Fibroblast of peridontal ligament (primary cell): ENCODE data around the gene GRAP2.
"Not testable (repeated sequence)": the region's sequence is repeated elsewhere in the genome, so short reads cannot be mapped to it uniquely, and the experiment has no call there.

ENCODE experiments used
- DNase-seq: peaks from one replicate; pipeline ENCODE4 v3.0.0-alpha.2; 2010; ENCODE audit errors: extremely low read depth

The GRAP2 gene

DNA sequence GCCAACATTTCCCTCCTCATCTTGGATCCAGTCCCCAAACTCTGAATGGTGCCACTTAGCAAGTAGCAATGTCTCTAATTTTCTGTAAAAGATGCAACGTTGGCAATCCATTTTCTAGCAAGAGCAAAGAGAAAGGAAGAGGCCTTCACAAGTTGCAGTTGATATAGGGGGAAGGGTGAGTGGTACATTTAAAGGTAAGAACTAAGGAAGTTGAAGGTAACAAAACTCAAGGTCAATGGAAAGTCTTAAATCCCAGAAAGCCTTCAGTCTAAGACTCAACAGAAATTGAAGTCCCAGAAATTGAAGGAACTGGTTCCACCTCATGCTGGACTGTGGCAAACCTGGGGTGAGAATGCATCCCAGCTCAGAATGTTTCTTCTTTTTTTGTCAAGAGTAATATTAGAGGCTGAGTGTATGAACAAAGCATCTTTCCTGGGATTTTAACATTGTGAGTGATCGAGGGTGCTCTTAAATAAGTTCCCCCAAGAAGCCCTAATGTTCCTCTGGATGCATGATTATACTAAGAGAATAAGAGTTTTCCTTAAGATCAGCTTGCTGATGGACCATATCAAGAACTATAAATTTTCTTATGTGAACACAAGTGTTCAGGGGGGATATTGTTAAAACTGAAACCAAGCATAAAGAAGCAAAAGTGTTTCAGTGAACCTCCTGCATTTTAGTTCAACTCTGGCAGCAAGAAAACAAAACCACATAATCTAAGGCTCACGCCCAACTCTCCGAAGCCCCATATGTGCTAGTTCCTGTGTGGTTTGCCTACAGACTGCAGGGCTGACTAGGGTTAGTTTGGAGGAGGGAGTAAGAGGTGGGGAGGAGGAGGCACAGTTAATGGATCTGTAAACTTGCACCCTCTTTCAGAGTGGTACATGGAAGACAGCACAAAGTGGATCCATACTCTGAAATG, at the start of gene GRAP2:
Gene GRAP2 (plus strand): TSS at position 779 of the 922 bp plus-strand sequence. CDS start 46,023 bp downstream, outside the sequence.
- no peak for DNase-seq

DNA sequence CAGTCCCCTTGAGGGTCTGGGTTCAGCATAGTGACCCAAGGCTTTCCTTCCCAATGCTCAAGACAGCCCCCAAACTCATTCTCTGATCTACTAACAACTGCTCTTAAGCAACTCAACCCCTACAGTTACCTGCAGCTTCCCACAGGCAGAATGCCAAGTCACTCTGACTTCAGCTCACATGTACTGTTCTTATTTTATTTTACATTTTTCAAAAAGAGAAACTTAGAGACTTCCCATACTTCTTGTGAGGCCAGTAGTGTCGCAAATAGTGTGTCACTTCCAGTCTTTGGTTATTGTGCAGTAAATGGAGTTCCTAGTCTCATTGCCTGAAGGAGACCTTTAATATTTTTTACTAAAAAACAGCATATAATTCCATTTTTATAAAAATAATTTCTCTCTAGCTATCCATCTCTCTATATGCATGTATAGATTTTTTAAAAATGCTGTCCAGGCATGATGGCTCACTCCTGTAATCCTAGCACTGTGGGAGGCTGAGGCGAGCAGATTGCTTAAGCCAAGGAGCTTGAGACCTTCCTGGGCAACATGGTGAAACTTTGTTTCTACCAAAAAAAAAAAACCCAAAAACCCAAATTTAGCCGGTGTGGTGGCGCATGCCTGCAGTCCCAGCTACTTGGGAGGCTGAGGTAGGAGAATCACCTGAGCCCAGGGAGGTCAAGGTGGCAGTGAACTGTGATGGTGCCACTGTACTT, 49.1 kb upstream of the GRAP2 start:
- no peak for DNase-seq

DNA sequence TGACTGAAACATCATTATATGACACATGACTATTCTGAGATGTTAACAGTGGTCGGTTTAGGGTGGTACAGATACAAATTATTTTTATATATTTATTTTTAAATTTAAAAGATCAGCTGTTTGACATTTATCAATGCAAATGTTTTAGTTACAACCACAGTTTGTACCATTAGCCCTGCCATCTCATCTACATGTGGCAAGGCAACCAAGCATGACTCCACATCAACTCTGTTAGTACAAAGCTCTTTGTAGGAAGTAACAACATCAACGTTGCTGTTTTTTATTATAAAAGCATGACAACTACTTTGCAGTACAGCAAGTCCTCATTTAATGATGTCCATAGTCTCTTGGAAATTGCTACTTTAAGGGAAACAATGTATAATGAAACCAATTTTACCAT, 48.1 kb upstream of the GRAP2 start:
- no peak for DNase-seq

DNA sequence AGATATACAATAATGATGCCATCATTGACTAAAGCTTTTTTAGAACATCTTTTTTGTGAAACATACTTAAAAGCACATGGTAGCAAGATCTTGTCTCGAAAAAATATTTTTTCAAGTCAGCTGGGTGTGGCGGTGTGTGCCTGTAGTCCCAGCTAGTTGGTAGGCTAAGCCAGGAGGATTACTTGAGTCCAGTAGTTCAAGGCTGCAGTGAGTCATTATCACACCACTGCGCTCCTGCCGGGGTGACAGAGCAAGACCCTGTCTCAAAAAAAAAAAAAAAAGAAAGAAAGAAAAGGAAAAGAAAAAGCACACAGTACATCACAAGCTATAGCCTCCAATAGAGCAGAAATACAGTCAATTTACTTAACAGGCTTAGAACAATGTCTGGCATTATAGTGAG, 44.3 kb upstream of the GRAP2 start:
- no peak for DNase-seq

DNA sequence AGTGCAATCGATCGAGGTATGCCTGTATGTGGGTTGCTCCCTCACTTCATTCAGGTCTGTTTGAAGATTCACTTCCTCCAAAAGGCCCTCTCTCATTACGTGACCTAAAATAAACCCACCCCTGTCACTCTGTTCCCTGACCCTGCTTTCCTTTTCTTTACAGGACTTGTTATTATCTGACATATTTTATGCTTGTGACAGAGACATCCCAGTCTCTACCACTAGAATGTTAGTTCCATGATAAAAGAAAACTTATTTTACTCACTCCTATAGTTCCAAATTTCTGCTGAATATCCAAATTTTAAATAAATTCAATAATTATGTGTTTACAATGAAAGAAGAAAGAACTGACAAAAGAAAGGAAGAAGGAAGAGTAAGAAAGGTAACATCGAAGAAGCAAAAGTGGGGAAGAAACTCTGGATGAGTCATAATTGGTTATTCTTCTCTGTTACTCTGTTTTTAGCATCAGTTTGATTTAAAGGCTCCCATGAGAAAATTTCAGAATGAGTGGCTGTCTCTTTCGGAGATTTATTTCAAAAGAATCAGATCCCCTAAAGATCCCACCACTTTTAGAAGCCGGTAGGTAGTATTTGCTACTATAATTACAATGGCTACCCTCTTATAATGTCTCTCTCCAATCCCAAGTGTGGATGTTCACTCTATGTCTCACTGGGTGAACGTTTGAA, 40.8 kb upstream of the GRAP2 start:
- no peak for DNase-seq

DNA sequence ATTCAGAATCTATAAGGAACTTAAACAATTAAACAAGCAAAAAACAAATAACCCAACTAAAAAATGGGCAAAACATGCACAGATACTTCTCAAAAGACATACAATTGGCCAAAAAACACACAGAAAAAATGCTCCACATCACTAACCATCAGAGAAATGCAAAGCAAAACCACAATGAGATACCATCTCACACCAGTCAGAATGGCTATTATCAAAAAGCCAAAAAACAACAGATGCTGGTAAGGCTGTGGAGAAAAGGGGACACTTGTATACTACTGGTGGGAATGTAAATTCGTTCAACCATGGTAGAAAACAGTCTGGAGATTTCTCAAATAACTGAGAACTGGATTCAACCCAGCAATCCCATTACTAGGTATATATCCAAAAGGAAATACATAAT, 32.1 kb upstream of the GRAP2 start:
- DNase-seq = no peak

DNA sequence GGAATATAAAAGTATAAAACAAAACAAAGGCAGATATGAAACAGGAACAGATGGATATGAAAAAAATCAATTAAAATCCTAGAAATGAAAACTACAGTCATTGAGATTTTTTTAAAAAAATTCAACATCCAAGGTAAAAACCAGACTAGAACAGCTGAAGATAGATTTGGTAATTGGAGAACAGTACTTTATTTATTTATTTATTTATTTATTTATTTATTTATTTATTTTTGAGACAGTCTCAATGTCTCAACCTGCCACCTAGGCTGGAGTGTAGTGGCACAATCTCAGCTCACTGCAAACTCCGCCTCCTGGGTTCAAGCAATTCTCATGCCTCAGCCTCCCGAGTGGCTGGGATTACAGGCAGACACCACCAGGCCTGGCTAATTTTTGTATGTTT, 31.1 kb upstream of the GRAP2 start:
- DNase-seq = not testable (repeated sequence)

DNA sequence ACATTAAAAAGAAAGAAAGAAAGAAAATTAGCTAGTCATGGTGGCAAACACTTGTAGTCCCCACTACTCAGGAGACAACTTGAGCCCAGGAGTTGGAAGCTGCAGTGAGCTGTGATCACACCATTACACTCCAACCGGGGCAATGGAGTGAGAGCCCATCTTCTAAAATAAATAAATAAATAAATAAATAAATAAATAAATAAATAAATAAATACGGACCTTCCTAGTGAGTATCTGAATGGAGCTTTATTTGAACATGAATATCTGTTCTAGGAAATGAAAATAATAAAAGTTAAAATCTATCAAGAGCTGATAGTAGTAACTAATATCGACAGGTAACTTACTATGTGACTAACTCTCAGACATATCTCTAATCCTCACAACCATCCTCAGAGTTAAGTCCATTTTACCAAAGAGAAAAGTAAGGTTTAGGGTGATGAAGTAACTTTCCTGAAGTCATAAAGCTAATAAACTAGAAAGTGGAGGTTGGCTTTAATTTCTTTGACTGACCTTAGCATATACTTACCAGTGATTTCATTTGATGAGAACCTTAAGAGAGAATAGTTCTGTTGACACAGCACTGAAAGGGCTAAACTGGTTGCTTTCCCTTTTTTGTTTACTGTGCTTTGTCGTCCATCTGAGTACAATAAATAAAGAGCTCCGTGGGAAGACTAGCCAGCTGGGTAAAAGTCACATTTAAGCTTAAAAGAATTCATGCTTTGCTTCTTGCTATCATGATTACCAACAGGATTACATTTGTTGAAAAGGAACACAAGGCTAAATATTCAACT, 29.7 kb upstream of the GRAP2 start:
- DNase-seq = no peak

DNA sequence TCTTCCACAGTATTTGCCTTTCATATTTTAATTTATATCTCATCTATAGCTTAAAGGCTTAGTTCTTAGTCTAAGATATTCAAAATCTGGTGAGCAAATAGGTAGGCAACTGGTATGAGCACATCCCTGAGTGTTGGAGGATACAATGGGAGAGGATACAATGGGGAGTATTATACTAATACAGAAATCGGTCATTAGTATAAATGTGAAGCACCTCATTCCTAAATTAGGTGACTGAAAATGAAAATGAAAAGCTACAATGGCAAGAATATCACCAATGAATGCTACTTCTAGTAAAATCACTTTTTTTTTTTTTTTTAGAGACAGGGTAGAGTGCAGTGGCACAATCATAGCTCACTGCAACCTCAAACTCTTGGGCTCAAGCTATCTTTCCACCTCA, 28.3 kb upstream of the GRAP2 start:
- no peak for DNase-seq

DNA sequence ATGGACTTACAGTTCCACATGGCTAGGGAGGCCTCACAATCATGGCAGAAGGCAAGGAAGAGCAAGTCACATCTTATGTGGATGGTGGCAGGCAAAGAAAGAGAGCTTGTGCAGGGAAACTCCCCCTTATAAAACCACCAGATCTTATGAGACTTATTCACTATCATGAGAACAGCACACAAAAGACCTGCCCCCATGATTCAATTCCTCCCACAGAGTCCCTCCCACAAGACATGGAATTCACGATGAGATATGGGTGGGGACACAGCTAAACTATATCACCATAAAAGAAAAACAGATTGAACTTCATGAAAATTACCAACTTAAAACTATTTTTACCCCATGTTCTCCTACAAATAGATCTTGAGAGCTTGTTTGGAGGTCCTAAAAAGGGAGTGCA, 26.9 kb upstream of the GRAP2 start:
- no peak for DNase-seq

DNA sequence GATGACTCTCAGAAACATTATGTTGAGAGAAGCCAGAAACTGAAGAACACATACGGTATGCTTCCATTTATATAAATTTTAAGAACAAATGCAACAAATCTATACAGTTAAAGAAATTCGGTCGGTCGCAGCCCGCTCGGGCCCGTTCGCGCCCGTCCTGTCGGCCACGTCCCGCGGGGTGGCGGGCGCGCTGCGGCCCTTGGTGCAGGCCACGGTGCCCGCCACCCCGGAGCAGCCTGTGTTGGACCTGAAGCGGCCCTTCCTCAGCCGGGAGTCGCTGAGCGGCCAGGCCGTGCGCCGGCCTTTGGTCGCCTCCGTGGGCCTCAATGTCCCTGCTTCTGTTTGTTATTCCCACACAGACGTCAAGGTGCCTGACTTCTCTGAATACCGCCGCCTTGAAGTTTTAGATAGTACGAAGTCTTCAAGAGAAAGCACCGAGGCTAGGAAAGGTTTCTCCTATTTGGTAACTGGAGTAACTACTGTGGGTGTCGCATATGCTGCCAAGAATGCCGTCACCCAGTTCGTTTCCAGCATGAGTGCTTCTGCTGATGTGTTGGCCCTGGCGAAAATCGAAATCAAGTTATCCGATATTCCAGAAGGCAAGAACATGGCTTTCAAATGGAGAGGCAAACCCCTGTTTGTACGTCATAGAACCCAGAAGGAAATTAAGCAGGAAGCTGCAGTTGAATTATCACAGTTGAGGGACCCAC, 25.6 kb upstream of the GRAP2 start:
- DNase-seq = not testable (repeated sequence)

DNA sequence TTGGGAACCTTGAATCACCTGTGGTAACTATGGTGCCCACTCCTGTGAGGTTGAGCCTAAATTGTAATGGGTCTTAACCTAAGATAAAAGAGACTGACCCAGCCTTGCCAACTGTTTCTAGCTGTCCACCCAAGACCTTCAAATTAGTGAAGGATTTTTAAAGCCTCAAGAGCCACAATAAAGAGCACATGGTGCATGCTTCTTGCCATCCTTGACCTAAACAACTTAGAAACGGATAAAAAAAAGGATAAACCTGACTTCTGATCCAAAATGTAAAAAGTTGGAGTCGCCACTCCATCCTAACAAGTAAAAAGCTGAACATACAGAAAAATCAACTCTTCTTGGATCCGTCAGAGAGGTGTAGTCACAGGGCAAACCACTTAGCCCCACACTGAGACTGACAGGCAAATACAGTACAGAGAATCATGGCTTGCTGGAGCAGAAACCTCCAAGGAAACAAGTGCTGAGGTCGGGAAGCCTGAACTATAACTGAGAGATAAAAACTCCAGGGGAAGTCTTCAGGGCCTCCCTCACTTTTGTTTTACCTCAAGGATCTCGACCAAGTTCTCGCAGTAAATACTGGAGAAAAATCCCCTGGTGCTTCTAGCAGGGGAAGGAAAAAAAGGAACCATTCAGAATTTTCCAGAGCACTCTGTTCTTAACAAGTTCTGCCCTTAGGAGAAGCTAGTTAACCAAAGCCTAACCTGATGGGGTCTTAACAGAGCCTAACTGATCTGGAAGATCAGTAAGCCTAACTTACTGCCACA, 23.6 kb upstream of the GRAP2 start:
- DNase-seq = no peak

DNA sequence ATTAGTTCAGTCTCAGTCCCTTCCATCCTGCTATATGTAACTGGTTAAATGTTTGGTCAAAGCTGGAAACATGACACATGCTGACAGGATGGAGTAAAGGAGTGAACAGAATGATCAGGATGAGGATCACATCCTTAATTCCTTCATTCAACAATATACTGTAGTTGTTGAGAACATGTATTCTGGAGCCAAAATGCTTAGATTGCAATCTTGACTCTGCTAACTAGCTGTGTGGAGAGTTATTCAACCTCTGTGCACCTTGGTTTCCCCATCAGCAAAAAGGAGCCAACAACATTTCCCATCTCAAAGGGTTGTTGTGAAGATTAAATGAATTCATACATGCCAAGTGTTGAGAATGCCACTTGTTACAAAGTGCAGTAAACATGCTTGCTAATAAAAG, 20.2 kb upstream of the GRAP2 start:
- no peak for DNase-seq

DNA sequence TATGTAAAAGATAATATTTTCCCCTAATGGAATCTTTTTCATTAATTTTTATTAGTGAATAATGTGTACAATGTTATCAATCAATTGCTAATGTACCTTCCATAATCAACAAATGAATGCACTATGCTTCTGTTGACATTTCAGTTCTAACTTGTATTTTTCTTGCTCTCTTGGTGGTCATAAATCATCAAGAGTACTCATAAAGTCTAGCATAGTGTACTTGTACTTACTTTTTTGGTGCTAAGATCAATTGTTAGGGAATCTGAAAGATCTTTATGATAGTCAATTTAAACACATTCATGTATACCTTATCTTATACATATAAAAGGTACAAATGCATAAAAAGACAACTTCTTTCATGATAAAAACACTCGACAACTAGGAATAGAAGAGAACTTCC, 17.8 kb upstream of the GRAP2 start:
- no peak for DNase-seq

DNA sequence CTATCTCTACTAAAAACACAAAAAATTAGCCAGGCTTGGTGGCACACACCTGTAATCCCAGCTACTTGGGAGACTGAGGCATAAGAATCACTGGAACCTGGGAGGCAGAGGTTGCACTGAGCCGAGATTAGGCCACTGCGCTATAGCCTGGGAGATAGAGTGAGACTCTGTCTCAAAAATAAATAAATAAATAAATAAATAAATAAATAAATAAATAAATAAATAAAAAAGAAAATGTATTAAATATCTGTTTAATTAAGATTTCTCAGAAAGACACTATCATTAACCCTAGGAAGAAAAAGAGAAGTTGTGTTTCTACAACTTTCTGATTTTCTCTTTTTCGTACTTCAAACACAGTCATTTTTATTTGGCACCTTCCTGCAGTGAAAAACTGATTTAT, 11.0 kb upstream of the GRAP2 start:
- DNase-seq = not testable (repeated sequence)

DNA sequence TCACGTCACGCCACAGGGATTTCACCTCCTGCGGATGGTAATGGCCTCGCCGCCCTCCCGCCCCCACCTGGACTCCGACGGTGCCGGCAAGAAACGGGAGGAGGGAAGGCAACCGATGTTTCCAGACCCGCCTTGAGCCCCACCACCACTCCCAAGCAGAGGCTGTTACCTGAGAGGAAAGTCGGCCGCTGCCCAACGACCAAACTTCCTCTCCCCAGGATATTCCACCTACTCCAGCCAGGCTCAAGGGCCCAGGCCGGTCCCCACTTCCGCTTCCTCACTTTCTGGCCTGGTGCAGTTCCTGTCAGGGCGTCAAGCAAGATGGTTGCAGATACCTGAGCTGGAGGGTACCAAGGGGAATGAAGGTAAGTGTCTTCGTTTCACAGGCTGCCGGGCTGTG, 7.4 kb upstream of the GRAP2 start, which contains the start of gene ENTHD1:
Gene ENTHD1 (minus strand): TSS at position 235 of the 400 bp plus-strand sequence. CDS start 6,012 bp downstream, outside the sequence.
- DNase-seq = no peak

DNA sequence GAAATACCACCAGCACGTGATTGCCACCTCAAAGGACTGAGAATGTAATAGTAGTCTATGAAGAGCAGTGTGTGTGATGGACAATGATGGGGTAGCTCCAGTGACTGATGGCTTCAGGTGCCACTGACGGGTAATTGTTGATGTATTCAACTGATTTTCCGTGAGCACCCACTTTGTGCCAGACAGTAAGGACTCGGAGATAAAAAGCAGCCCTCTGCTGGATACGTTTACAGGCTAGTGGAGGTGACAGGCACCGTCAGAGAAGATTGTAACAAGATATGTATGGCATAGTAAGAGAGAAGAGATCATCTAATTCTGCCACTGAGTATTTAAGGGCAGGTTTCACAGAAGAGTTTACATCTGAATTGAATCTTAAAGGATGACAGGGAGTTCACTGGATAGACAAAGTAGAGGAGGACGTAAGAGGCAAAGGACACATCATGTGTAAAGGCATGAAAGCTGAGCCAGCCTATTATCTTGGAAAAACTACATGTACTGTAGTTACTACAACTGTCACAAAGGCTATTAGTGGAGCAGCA, 6.3 kb upstream of the GRAP2 start:
- no peak for DNase-seq

DNA sequence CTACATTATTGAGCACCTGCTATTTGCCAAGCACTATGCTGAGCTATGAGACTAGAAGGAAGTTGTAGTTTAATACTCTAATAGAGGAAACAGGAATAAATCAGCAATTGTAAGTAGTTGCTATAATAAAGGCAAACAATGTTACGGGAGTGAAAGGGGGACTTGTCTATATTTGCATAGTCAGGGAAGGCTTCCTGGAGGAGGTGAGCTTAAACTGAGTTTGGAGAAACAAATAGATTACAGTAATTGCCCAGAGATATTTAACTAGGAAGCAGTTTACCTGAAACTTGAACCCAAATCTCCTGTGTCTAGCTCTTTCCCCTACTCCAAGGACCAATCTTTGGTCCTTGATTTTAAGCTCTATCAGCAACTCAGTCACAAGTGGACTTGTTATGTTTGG, 5.2 kb upstream of the GRAP2 start:
- no peak for DNase-seq

DNA sequence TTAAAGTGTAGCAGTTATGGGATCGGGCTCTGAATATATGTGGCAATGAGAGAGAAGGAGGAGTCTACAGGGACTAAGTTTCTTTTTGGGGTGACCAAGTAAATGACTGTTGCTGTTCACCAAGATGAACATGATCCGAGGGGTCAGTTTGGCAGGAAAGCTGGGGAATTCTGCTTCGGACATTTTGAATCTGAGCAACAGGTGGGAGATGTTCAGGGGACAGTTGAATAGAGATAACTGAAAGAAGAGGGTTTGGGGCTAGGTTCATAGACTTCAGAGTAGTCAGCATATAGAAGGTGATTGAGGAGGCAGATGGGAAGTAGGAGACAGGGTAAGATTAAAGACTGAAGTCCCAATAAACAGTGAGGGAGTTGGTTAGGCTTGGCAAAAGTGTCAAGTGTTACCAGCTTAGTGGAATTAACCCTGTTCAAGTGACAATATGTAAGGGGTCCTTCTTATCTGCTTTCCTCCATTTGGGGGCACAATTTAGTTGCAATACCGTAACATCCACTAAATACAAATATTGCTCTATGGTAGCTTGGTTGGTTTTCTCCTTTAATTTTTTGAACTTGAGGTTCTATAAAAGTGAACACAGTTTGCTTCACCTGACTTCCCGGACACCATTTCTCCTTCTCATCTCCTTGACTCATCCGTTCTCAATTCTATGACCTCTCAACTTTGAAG, 4.4 kb upstream of the GRAP2 start:
- DNase-seq = no peak
